ENCODE measurements around the gene SCYGR5.

Gene SCYGR5

DNA sequence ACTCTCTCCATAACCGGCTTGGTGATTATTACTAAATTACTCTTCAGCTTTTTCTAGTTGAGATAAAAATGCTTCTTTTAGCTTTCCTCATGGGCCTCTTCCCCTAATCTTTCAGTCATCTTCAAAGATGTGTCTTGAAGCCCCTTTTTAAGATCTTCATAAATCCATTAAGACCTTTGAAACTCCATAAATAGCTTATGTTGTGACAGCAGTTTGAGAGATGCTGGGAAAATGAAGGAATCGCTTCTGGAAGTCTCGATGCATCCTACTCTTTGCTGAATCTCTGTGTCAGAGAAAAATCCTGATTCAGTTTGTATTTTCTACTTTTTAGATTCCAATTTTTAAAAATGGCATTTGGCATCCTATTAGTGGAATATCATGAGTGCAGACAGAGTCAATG lies 36.3 kb upstream of the SCYGR5 start:
- DNase-seq (ENCODE audit: low spot score) = no peak
- no peak for TF ChIP-seq CTCF (IDR thresholded peaks at IDR 0.05; ENCODE audit: extremely low read depth, missing control alignments)

- TF ChIP-seq CTCF (IDR thresholded peaks at IDR 0.05; ENCODE audit: extremely low read depth, missing control alignments) = no peak
- DNase-seq (ENCODE audit: low spot score) = no peak
Measured at GRCh38 chr2:227632827-227633226, 33.8 kb upstream of the SCYGR5 start.

DNA sequence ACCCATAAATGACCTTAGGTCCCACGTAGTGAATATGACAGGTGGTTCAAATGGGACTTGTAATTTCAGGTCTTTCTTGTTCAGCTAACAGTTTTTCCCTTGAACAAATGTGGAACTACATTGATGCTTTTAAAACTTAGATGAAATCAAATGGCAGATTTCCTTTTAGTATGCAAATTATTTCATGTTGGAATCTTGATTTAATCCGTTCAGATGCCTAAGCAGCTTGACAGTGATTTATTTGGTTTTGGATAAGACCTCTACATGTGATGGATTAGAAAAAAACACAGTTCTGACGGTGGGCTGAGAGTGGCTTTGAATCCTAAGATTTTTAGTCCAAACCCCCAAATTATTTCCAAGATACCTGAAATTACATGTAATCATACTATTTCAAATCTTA lies 32.4 kb upstream of the SCYGR5 start:
- no peak for DNase-seq (ENCODE audit: low spot score)
- TF ChIP-seq CTCF (IDR thresholded peaks at IDR 0.05; ENCODE audit: extremely low read depth, missing control alignments) = no peak

GRCh38 chr2:227642656-227643055 lies 23.9 kb upstream of the SCYGR5 start:
- no peak for TF ChIP-seq CTCF (IDR thresholded peaks at IDR 0.05; ENCODE audit: extremely low read depth, missing control alignments)

DNA sequence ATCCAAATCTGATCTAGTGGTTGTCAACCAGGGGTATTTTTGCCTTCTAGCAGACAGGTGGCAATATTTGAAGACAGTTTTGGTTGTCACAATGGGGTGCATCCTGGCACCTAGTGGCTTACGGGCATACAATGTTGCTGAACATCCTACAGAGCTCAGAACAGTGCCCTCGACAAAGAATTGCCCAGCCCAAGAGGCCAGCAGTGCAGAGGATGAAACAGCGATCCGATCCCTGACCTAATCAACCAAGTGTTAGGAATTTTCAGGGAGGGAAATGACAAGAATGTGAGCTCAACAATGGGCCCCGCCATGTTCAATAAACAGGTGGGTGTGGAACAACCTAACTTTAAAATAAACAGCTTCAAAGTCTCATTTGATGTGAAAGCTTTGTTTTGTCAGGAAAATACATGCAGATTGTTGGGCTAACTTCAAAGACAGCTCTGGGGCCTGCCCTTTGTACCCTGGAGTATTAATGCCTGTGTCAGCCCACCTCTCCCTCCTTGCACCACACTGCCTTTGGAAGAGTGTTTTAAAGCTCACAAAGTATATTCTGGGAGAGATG lies 22.5 kb upstream of the SCYGR5 start:
- no peak for DNase-seq (ENCODE audit: low spot score)
- no peak for TF ChIP-seq CTCF (IDR thresholded peaks at IDR 0.05; ENCODE audit: extremely low read depth, missing control alignments)

More at GRCh38 chr2:227642656-227643055, 23.9 kb upstream of the SCYGR5 start:
- DNase-seq (ENCODE audit: low spot score) = no peak

DNA sequence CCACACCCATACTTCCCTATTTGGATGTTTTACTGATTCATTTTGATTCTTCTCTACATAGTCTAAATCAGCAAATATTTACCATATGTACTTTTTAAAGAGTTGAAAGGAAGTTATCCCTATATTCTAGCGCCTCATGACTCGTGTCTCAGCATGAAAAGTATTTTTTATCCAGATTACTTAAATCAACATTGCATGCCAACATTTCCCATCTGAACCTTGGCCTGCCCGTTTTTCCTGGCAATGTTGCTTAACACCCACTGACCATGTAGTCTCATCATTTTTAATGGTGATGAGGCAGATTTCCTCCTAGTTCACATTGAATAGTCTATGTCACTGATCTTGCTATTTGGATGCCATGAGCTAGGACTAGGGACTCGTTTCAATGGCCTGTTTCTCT lies 13.2 kb upstream of the SCYGR5 start:
- no peak for DNase-seq (ENCODE audit: low spot score)
- no peak for TF ChIP-seq CTCF (IDR thresholded peaks at IDR 0.05; ENCODE audit: extremely low read depth, missing control alignments)

DNA sequence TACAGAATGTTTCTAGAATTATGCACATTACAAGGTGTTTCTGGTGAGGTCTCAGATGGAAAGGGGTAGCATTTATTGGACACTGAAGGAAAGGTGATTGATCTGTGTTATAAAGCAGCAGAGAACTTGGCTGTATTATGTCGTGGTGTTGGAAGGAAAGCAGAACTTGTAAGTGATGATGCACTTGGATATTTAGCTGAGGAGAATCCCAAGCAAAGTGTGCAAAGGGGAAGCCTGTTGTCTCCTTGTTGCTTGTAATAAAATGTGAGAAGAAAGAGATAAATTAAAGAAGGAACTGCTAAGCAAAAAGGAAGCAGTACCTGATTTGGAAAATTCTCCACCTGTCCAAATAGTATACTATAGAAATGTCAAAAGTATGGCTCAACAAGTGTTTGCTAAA lies 12.2 kb upstream of the SCYGR5 start:
- no peak for TF ChIP-seq CTCF (IDR thresholded peaks at IDR 0.05; ENCODE audit: extremely low read depth, missing control alignments)
- DNase-seq (ENCODE audit: low spot score) = no peak
